ENCODE results near the gene HECA.
"Not testable (repeated sequence)": the region's sequence is repeated elsewhere in the genome, so short reads cannot be mapped to it uniquely, and the experiment has no call there.

Gene HECA

GRCh38 chr6:139137706-139138105 lies 2.8 kb downstream of the HECA start:
- DNase-seq, result no peak

- not testable (repeated sequence) for DNase-seq
Observed at GRCh38 chr6:139140854-139141253, 6.0 kb downstream of the HECA start.

DNA sequence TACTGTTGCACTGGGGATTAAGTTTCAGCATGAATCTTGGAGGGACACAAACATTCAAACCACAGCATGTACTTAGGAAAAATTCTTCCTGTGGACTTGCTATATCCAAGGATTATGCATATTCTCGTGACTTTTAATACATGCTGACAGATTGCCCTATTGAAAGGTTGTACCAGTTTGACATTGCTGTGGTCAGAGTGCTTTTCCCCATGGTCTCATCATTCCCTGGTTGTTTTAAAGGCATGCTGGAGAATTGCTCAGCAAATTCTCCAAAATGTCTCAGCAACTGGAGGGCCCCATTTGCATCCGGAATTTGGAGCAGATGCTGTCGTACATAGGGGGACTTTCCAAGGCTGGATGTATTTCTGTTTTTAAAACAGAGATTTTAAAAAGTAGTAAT lies 7.4 kb downstream of the HECA start:
- no peak for DNase-seq

DNA sequence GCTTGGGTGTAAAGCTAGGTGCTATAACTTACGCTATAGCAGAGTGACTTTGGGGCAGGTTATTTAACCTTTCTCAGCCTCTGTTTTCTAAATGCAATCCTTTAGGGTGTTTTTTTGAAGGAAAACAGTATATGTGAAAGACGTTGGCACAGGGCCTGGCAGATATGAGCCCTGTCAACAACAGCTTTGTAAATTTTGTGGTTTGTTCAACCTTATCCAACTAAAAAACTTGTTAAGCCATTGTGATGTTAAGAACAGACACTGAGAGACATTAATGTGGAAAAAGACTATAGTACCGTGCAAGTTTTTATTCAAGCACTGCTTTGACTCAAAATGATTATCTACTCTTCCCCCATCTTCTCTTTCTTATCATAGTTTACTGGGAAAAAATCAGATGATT lies 8.2 kb downstream of the HECA start:
- DNase-seq, result no peak

GRCh38 chr6:139144490-139145085 lies 9.7 kb downstream of the HECA start:
- no peak for DNase-seq

- no peak for DNase-seq
Observed at GRCh38 chr6:139145661-139146060, 10.8 kb downstream of the HECA start.

DNA sequence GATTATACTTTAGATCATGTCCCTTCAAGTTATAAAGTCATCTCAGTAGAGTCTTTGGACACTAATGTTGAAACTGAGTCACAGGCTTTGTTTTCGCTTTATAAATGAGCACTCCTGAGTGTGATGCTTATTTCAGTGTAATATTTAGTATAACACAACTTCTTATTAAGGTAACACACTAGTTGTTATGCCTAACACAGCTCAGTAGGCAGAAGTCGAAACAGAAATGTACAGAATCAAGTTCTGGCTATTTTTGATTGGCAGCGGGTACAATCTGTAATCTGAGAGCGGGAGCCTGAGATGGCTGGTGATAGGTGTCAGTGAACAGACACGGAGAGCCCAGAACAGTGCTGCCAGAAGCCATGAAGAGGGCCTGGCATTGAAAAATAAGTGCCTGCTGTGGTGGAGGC lies 11.4 kb downstream of the HECA start:
- DNase-seq, result no peak

- no peak for DNase-seq
Observed at GRCh38 chr6:139147628-139148027, 12.7 kb downstream of the HECA start.

DNA sequence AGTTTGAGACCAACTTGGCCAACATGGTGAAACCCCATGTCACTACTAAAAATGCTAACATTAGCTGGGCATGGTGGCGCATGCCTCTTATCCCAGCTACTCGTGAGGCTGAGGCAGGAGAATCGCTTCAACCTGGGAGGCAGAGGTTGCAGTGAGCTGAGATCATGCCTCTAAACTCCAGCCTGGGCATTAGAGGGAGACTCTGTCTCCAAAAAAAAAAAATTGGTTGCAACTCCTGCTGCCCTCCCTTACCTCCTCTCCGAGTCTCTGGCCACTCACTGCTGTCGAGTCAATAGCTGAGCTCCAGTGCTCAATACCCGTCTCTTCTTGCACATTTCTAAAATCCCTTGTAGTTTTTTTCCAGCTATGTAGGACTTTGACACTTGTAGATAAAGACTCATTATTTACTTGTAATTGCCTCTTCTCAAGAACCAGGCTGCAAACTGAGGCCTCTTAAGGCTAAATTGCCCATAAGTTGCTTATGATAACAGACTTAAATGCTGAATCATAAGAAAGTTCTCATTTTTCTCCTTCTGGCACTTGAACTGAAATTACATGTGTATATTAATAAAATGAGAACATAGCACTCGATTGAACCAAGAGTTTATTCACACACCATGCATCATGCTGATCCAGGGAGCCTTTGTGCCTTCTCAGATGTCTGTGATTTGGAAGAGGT lies 13.8 kb downstream of the HECA start:
- DNase-seq, result no peak

DNA sequence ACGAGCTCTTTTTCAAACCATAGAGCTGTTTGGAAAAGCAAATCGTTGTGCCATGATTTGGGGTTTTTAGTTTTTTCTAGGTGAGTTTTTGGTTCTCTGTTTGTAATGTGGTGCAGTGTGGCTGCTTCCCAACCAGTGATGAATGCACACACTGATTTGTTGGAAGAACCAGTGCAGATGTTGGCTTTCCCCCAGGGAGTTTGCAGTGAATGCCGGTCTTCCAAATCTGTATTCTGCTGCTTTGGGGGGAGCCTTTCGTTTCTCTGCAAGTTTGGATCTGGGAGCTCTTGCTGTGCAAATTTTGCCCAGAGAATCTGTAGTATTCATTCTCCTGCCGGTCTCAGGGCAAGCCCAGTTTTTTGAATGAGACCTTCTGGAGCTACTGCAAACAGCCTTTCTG lies 14.5 kb downstream of the HECA start:
- DNase-seq, result no peak

DNA sequence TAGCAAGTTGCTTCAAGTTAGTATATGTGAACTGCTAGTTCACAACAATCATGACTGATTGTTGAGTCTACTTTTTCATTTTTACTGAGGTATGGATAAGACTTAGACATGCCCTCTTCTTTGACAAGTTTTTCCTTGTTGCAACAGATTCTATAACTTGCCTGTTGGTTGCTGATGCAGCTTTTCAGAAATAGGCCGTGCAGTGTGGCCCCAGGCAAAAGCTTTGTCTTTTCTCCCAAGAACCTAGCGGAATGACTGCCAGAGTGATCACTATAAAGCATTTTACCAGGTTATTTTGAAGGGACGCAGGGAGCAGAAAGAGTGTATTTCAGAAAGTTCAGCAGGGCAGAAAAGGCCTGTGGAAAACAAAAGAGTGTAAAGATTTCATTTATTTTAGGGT lies 16.0 kb downstream of the HECA start:
- DNase-seq, result no peak

- DNase-seq, result no peak
Observed at GRCh38 chr6:139151425-139152087, 16.7 kb downstream of the HECA start.

DNA sequence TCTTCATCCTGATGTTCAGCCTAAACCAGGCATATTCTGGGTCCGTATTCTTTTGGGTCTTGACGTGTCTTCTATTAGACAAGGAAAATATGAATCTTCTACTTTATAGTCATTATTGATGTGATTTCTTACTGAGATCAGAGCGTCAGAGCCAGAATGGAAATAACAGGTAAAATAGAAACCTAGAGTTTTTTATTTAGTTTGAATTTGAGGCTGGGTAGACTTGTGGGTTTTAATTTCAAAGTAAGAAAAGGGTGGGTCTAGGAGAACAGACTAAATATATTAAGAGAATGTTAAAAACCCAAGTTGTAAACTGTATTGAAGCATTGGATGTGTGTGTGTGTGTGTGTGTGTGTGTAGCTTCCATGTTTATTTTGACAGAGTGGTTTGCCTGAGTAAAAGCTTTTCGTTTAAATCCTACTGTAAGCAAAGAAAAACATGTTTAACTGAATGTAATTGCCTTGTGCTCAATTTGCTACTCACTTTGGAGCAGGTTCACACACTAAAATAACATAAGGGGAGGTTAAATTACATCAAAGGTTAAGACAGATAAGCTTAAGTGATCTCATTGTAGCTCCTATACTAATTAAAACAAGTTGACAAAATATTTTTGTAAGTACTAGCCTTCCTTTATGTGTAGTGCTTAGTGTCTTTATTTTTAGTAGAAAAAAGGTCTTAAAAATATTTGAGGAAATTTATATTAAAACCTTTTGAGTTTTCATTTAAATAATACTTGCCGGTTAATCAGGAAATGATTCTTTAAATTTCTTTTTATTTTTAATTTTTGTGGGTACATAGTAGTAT lies 17.4 kb downstream of the HECA start:
- DNase-seq, result no peak

- DNase-seq, result no peak
Observed at GRCh38 chr6:139152892-139153271, 18.0 kb downstream of the HECA start.

DNA sequence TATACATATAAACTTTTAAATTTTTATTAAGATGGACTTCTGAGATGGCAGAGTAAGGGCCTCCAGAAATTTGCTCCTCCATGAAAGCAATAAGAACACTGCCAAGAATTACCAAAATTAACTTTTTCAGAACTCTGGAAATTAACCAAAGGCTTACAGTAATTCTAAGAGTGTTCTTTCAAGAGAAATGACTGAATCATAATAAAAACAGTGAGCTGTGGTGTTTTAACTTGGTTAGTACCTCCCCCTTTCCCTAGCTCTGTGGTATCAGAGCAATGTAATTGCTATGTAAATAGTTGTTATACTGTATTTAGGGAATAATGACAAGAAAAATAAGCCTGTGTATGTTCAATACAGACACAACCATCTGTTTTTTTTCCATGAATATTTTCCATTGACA lies 19.0 kb downstream of the HECA start:
- no peak for DNase-seq

- no peak for DNase-seq
Observed at GRCh38 chr6:139154881-139155547, 20.1 kb downstream of the HECA start.

DNA sequence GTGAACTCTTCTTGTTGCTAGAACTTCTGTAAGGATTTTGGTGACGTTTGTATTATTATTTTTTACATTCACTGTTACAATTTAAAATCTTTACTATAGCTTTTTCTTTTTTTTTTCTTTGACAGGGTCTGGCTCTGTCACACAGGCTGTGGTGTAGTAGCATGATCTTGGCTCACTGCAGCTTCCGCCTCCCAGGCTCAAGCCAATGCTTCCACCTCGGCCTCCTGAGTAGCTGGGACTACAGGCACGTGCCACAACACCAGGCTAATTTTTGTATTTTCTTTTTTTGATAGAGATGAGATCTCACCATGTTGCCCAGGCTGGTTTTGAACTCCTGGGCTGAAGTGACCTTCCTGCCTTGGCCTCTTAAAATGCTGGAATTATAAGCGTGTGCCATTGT lies 21.2 kb downstream of the HECA start:
- no peak for DNase-seq

GRCh38 chr6:139156551-139156950 lies 21.7 kb downstream of the HECA start:
- DNase-seq, result no peak

DNA sequence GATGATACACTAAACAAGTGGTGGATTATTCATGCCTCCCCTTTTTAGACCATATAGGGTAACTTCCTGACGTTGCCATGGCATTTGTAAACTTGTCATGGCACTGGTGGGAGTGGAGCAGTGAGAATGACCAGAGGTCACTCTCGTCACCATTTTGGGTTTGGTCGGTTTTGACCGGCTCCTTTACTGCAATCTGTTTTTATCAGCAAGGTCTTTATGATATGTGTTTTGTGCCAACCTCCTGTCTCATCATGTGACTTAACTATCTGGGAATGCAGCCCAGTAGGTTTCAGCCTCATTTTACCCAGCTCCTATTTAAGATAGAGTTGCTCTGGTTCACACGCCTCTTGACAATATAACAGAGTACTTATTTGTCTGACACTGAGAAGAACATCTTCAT lies 22.2 kb downstream of the HECA start:
- not testable (repeated sequence) for DNase-seq

DNA sequence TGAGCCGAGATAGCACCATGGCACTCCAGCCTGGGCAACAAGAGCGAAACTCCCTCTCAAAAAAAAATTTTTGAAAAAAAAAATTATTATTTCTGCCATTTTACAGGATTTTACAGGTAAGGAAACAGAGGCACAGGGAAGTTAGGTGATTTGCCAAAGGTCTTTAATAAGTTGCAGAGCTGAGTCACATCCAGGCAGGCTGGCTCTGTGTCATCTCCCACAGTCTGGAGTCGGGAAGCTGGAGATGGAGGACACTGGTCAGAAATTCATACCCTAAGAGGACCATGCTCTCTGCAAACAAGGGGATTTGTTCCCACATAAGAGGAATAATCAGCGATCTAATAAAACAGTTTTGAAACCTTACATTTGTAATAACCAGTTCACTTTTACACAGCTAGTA lies 24.1 kb downstream of the HECA start:
- DNase-seq, result no peak

DNA sequence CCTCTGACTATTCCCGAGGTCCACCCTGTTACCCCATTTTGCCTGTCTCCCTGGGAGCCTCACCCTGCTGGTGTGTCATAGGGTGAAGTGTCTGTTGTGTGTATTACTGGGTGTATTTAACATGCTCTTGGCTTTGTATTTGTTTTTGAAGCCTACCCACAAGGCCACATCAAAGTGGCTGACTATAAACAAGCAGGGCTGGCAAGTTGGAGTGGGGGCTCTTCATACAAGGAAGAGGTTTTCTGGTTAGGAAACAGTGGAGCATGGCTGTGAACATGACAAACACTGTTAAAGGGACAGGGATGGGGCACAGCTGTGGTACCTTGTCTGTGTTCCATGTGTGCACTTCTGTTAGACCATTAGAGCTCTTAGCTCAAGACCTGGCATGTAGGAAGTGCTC lies 26.3 kb downstream of the HECA start:
- DNase-seq, result peak; percentile 37

DNA sequence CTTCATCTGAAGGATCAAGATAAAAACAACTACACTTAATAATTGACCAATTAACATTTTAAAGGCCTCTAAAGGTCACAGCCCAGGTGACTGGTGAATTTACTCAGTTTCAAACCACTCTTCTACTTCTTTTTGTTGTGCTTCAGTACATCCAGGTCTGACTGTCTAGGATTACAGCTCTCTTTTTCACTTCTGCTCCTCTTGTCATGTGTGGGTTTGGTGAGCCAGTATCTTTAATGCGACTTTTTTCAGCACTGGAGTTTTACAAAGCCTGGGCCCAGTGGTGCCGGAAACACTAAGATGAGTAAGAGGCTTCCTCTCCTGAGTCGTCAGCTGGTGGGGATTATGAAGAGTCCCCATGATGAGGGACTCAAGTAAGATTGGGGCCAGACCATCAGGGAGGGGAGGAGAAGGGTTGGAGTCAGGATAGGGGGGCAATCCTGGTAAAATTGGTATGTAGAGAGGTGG lies 27.0 kb downstream of the HECA start:
- DNase-seq, result no peak

GRCh38 chr6:139164001-139164400 lies 29.1 kb downstream of the HECA start:
- no peak for DNase-seq
